Gastroesophageal sphincter (tissue), 4 donors: ENCODE results near the gene EIF4B. TPM values are rescaled to one million over a fixed set of nuclear protein-coding genes. Genes with fewer than 3 reads are reported as not detected.

Experiments
- ATAC-seq: fragments of 150-250 bp; one replicate; pipeline ENCODE4 v1.9.1; 2016; ENCODE audit warnings: mild to moderate bottlenecking, moderate library complexity
- H3K27ac ChIP-seq, 4 donors: fragments of 200-600 bp; sonication (generic) in 3 of 4; 1 replicate in 3 of 4; 2 replicates in 1 of 4; pipeline ENCODE4 v1.5.1; 2016 to 2019
- H3K27me3 ChIP-seq: fragments of 200-600 bp; sonication (generic); one replicate; pipeline ENCODE4 v1.5.1; 2019
- H3K36me3 ChIP-seq, 2 donors: fragments of 200-600 bp; sonication (generic); one replicate each; pipeline ENCODE4 v1.5.1; 2019; ENCODE audit warnings: control low read depth in 1 of 2
- H3K4me1 ChIP-seq, 3 donors: fragments of 200-600 bp; sonication (generic); 1 replicate in 2 of 3; 2 replicates in 1 of 3; pipeline ENCODE4 v1.5.1; 2016 to 2019; ENCODE audit warnings: control low read depth in 2 of 3
- H3K4me3 ChIP-seq, 2 donors: fragments of 200-600 bp; sonication (generic); one replicate each; pipeline ENCODE4 v1.5.1; 2019; ENCODE audit warnings: mild to moderate bottlenecking in 1 of 2, moderate library complexity in 1 of 2
- H3K9me3 ChIP-seq, 3 donors: fragments of 200-600 bp; sonication (generic); one replicate each; pipeline ENCODE4 v1.5.1; 2017 to 2019; ENCODE audit warnings: control low read depth in 2 of 3
- EP300 ChIP-seq: sonication (generic); formaldehyde crosslinking; IDR thresholded peaks from one replicate; pipeline ENCODE4 v1.6.1; 2017; ENCODE audit warnings: antibody characterized with exemption, mild to moderate bottlenecking
- POLR2A ChIP-seq, 2 donors: fragments of 450-650 bp; IDR thresholded peaks; one replicate each; pipeline ENCODE4 v1.6.1; 2017; ENCODE audit warnings: antibody characterized with exemption in 2 of 2, mild to moderate bottlenecking in 2 of 2, moderate library complexity in 1 of 2
- POLR2AphosphoS5 ChIP-seq: sonication (generic); formaldehyde crosslinking; IDR thresholded peaks from one replicate; pipeline ENCODE4 v1.6.1; 2017; ENCODE audit warnings: antibody characterized with exemption
- WGBS, 2 donors: methylation state at CpG; one replicate each; pipeline ENCODE4 v1.1.5; 2018; ENCODE audit warnings: low coverage in 1 of 2; 5-methylcytosine and 5-hydroxymethylcytosine counted together
- total RNA-seq, 4 donors: library from RNA; depleted of rRNA; stranded (reverse); fragments of >200 nt; gene quantifications; one replicate each; pipeline ENCODE4 v1.1.0, GENCODE V29; 2016
- TF ChIP-seq, protein P1 (sequence below), 4 experiments: fragments of 200-600 bp in 2 of 4; fragments of 450-650 bp in 2 of 4; sonication (generic) in 1 of 4; IDR thresholded peaks; one replicate each; pipeline ENCODE4 v1.5.1; 2017 to 2019; ENCODE audit warnings: antibody characterized with exemption in 4 of 4, mild to moderate bottlenecking in 2 of 4, moderate library complexity in 2 of 4

Gene EIF4B
- total RNA-seq, 4 donors from 2014 or later = 521 to 701 (median 591) TPM

GRCh38 chr12:53078425-53079225 lies 72.4 kb downstream of the EIF4B start:
- peak overlapping the region; percentile 82 to 96 (median 92) for H3K27ac ChIP-seq
- H3K36me3 ChIP-seq = peaks cover 0 to 35% of the 10 kb centered on the region in 2 donors
- WGBS, 2 donors = 28 to 61% methylated on average over 6 to 9 of the region's 25 CpGs
- H3K27me3 ChIP-seq = no peaks in the 10 kb centered on the region
- no peaks in the 10 kb centered on the region for H3K9me3 ChIP-seq
- ATAC-seq = no peak
- peak overlapping the region; percentile 63 to 77 for H3K4me3 ChIP-seq
- H3K4me1 ChIP-seq = peaks cover 0 to 67% (median 37%) of the 10 kb centered on the region in 3 donors
- TF ChIP-seq, protein P1, sequence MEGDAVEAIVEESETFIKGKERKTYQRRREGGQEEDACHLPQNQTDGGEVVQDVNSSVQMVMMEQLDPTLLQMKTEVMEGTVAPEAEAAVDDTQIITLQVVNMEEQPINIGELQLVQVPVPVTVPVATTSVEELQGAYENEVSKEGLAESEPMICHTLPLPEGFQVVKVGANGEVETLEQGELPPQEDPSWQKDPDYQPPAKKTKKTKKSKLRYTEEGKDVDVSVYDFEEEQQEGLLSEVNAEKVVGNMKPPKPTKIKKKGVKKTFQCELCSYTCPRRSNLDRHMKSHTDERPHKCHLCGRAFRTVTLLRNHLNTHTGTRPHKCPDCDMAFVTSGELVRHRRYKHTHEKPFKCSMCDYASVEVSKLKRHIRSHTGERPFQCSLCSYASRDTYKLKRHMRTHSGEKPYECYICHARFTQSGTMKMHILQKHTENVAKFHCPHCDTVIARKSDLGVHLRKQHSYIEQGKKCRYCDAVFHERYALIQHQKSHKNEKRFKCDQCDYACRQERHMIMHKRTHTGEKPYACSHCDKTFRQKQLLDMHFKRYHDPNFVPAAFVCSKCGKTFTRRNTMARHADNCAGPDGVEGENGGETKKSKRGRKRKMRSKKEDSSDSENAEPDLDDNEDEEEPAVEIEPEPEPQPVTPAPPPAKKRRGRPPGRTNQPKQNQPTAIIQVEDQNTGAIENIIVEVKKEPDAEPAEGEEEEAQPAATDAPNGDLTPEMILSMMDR (IDR thresholded peaks at IDR 0.05) = peak in 1 of 4 experiments; percentile 35
- peak in 1 of 2 donors; percentile 33 for TF ChIP-seq POLR2A (IDR thresholded peaks at IDR 0.05)
- TF ChIP-seq EP300 = no peak
- TF ChIP-seq POLR2AphosphoS5 = peak; percentile 18

DNA sequence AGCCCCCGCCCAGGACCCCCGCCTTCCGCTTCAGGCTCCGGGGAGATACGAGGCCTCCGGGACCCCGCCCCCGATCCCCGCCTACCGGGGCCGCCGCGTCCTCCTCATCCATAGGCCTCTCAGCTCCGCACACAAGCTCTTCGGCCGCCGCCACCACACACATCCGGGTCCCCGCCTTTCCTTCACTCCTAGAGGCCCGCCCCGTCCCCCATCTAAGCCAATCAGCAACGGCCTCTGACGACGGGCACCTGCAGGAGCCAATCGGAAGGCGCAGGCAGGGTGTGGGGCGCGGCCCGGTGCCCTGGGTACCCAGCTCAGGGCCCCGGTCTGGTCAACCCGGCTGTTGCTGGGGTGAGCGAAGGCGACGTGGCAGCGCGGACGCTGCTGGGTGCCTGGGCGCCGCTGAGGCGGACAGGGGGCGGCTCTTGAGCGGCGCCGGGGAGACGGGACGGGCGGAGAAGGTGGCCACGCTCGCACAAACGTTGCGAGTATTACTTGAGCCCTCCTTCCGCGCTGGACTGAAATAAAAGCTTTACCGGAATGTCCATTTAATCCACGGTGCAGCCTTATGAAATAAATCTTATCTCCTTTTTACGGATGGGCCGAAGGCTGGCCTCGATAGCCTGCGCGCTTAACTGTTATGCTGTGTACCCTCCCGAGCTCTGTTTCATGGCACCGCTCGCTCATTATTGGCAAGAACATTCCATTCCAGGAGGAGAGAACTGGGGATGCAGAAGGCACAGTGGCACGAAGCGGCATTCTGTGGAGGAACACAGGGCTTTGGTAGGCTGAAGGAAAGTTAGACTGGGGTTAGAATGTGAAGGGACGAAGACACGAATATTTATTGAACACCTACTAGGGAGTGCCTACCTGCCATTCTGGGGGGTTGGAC lies 73.2 kb downstream of the EIF4B start, which contains the start of gene SPRYD3:
TSS of gene SPRYD3 (minus strand) at position 165 of the 892 bp plus-strand sequence. CDS start at position 108, 57 bp downstream.
- peak within 1 kb of the TSS; percentile 63 to 77 for H3K4me3 ChIP-seq
- 5 to 6% methylated on average over 3 to 18 of the region's 67 CpGs for WGBS, 2 donors
- peaks cover 0 to 59% (median 31%) of the 10 kb centered on the region in 3 donors for H3K4me1 ChIP-seq
- peak; percentile 99 for ATAC-seq
- H3K27ac ChIP-seq = peak within 1 kb of the TSS; percentile 82 to 96 (median 92)
- no peaks in the 10 kb centered on the region for H3K9me3 ChIP-seq
- TF ChIP-seq, protein P1 (IDR thresholded peaks at IDR 0.05) = no peak
- TF ChIP-seq POLR2A (IDR thresholded peaks at IDR 0.05) = peak; percentile 94 to 95
- TF ChIP-seq EP300 = no peak
- peak; percentile 95 for TF ChIP-seq POLR2AphosphoS5
- peaks cover 0 to 34% of the 10 kb centered on the region in 2 donors for H3K36me3 ChIP-seq
- no peaks in the 10 kb centered on the region for H3K27me3 ChIP-seq

GRCh38 chr12:53082637-53083175 lies 76.5 kb downstream of the EIF4B start:
- H3K36me3 ChIP-seq = peaks cover 0 to 1% of the 10 kb centered on the region in 2 donors
- H3K27ac ChIP-seq = no peak overlapping the region
- no peaks in the 10 kb centered on the region for H3K9me3 ChIP-seq
- peaks cover 0 to 26% (median 20%) of the 10 kb centered on the region in 3 donors for H3K4me1 ChIP-seq
- no peak overlapping the region for H3K4me3 ChIP-seq
- 74 to 80% methylated on average over 2 of the region's 2 CpGs for WGBS, 2 donors
- ATAC-seq = no peak
- TF ChIP-seq POLR2A (IDR thresholded peaks at IDR 0.05) (no peak), EP300 (no peak), POLR2AphosphoS5 (no peak)
- TF ChIP-seq, protein P1 (IDR thresholded peaks at IDR 0.05) = no peak
- no peaks in the 10 kb centered on the region for H3K27me3 ChIP-seq

- WGBS, 2 donors = 90 to 100% methylated on average over 1 to 3 of the region's 3 CpGs
- H3K4me3 ChIP-seq = no peak overlapping the region
- no peaks in the 10 kb centered on the region for H3K9me3 ChIP-seq
- H3K36me3 ChIP-seq = no peaks in the 10 kb centered on the region
- no peak overlapping the region for H3K27ac ChIP-seq
- H3K4me1 ChIP-seq = peaks cover 0 to 6% (median 0%) of the 10 kb centered on the region in 3 donors
- no peak for ATAC-seq
- TF ChIP-seq POLR2AphosphoS5 (no peak), POLR2A (IDR thresholded peaks at IDR 0.05) (no peak), EP300 (no peak)
- TF ChIP-seq, protein P1 (IDR thresholded peaks at IDR 0.05) = no peak
- no peaks in the 10 kb centered on the region for H3K27me3 ChIP-seq
Observed at GRCh38 chr12:53086361-53086760, 80.1 kb downstream of the EIF4B start.
